ENCODE data around the gene POLQ.
"Not testable (repeated sequence)": the region's sequence is repeated elsewhere in the genome, so short reads cannot be mapped to it uniquely, and the experiment has no call there.

Gene POLQ

GRCh38 chr3:121414924-121415323 lies 130.9 kb downstream of the POLQ start:
- DNase-seq, result no peak

- peak; percentile 34 for DNase-seq
These were observed 134.3 kb downstream of the POLQ start for GRCh38 chr3:121411523-121411922.

- no peak for DNase-seq
These were observed 140.2 kb downstream of the POLQ start for GRCh38 chr3:121405631-121406030.

- DNase-seq, result no peak
These were observed 146.0 kb downstream of the POLQ start for GRCh38 chr3:121399820-121400219.

GRCh38 chr3:121398051-121398450 lies 147.7 kb downstream of the POLQ start:
- not testable (repeated sequence) for DNase-seq

- not testable (repeated sequence) for DNase-seq
These were observed 149.8 kb downstream of the POLQ start for GRCh38 chr3:121395967-121396366.

- not testable (repeated sequence) for DNase-seq
These were observed 157.5 kb downstream of the POLQ start for GRCh38 chr3:121388308-121388707.
